Measurements from ENCODE around the gene HSD17B11.

- TF ChIP-seq YY1 (IDR thresholded peaks at IDR 0.05; ENCODE audit: insufficient read depth, insufficient read length) (no peak), ZNF274 (IDR thresholded peaks at IDR 0.05; ENCODE audit: low read depth, low read length) (no peak), SUZ12 (IDR thresholded peaks at IDR 0.05; ENCODE audit: extremely low read depth, insufficient read depth, insufficient read length) (no peak)
Measured at GRCh38 chr4:87365348-87365747, 25.6 kb downstream of the HSD17B11 start.

Data from NT2/D1 (cell line).